GM06990 (cell line): ENCODE results near the gene MGLL.

Source experiments
- DNase-seq: peaks from one replicate; pipeline ENCODE4 v3.0.0-alpha.2; 2011; ENCODE audit not compliant: insufficient read length; ENCODE audit errors: extremely low read depth
- H3K27me3 ChIP-seq: replicated peaks from 2 replicates; pipeline ENCODE4 v1.6.0; 2011; ENCODE audit warnings: low read length; ENCODE audit not compliant: control insufficient read depth, insufficient read depth
- H3K36me3 ChIP-seq: 2 replicates; pipeline ENCODE4 v1.5.1; 2011; ENCODE audit warnings: low read length; ENCODE audit not compliant: control insufficient read depth, insufficient read depth
- H3K4me3 ChIP-seq: replicated peaks from 2 replicates; pipeline ENCODE4 v1.5.1; 2011; ENCODE audit warnings: low read depth, mild to moderate bottlenecking, control low read depth, low read length
- TF ChIP-seq, protein P1 (sequence below): IDR thresholded peaks from 2 replicates; pipeline ENCODE4 v1.5.1; 2011; ENCODE audit warnings: low read length, control low read depth, mild to moderate bottlenecking, inconsistent platforms; ENCODE audit not compliant: insufficient read depth, poor library complexity, severe bottlenecking

Gene MGLL

GRCh38 chr3:127847236-127847720, 25.0 kb upstream of the MGLL start:
- no peak overlapping the region for H3K4me3 ChIP-seq
- H3K27me3 ChIP-seq, result no peaks in the 10 kb centered on the region
- DNase-seq, result no peak
- TF ChIP-seq, protein P1, sequence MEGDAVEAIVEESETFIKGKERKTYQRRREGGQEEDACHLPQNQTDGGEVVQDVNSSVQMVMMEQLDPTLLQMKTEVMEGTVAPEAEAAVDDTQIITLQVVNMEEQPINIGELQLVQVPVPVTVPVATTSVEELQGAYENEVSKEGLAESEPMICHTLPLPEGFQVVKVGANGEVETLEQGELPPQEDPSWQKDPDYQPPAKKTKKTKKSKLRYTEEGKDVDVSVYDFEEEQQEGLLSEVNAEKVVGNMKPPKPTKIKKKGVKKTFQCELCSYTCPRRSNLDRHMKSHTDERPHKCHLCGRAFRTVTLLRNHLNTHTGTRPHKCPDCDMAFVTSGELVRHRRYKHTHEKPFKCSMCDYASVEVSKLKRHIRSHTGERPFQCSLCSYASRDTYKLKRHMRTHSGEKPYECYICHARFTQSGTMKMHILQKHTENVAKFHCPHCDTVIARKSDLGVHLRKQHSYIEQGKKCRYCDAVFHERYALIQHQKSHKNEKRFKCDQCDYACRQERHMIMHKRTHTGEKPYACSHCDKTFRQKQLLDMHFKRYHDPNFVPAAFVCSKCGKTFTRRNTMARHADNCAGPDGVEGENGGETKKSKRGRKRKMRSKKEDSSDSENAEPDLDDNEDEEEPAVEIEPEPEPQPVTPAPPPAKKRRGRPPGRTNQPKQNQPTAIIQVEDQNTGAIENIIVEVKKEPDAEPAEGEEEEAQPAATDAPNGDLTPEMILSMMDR, result no peak
- no peaks in the 10 kb centered on the region for H3K36me3 ChIP-seq

DNA sequence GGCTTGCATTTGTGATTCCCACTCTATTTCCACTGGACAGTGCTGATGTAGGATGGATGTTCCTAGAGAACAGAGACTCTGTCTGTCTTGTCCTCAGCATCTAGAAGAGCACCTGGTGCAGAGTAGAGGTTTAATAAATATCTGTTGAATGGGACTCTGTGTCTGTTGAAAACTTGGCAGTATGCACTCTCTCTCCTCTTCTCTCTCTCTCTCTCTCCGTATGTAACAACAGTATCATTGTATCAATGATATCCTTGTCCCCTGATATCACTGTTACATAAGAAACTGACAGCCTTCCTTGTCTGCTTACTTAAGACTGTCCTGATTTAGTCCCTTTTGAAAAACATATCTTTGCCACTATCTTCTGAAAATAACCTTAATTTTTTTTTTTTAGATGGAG, 24.3 kb upstream of the MGLL start:
- Histone ChIP-seq H3K4me3 (no peak overlapping the region), H3K27me3 (no peaks in the 10 kb centered on the region), H3K36me3 (no peaks in the 10 kb centered on the region)
- TF ChIP-seq, protein P1, result no peak
- DNase-seq, result no peak

DNA sequence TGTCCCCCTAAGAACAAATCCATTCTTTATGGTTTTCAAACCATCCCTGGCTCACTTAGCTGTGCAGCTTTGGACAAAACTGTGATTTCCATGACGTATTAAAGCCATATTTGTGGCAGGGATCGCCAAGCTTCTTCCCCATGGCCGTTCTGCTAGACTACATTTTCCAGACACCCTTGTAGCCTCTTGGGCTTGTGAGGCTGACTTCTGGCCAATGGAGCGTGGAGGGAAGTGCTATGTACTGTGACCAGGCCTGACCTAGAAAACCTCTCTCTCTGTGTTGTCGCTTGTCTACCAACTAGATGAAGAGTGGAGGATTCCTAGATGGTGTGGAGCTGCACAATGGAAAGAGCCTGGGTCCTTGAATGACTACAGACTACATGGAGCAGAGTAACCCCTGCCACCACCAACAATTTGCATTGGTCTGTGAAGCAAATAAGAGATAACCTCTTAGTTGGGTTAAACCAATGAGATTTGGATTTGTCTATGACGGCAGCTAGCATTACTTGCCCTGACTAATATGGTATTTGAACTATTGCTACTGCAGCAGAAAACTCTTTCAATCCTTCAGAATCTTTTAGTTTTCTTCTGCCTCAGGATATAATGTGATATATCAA, 22.1 kb upstream of the MGLL start:
- TF ChIP-seq, protein P1, result no peak
- Histone ChIP-seq H3K4me3 (no peak overlapping the region), H3K36me3 (no peaks in the 10 kb centered on the region), H3K27me3 (no peaks in the 10 kb centered on the region)
- DNase-seq, result peak; percentile 39

DNA sequence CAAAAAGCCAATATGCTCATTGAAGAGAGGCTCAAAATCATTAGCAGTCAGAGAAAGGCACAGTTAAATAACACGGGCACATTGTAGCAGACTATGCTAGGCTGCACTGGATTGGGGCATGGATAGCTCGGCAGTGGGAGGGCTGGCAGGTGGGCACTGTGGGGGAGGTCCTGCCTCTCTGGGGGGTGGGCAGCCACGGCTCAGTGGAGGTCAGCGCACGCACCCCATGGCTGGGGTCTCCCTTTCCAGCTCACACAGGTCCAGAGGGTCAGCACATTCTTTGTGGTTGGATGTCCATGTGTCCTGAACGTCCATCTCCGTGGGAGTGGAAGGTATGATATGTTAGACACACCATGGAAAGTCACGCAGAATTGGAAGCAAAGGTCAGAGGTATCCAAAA, 18.4 kb upstream of the MGLL start:
- no peak overlapping the region for H3K4me3 ChIP-seq

DNA sequence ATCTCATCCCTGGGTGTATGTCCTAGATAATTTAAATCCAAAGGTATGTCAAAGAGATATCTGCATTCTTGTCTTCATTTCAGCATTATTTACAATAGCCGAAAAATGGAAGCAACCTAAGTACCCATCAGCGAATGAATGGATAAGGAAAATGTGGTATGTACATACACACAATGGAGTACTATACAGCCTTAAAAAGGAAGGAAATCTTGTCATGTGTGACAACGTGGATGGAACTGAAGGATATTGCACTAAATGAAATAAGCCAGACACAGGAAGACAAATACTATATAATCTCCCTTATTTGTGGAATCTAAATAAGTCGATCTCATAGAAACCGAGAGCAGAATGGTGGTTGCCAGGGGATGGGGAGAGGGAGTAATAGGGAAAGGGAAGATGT, 16.8 kb upstream of the MGLL start:
- DNase-seq, result no peak
- no peaks in the 10 kb centered on the region for H3K27me3 ChIP-seq
- H3K36me3 ChIP-seq, result no peaks in the 10 kb centered on the region
- TF ChIP-seq, protein P1, result no peak
- no peak overlapping the region for H3K4me3 ChIP-seq

More for the DNA sequence above, 18.4 kb upstream of the MGLL start:
- Histone ChIP-seq H3K27me3 (no peaks in the 10 kb centered on the region), H3K36me3 (no peaks in the 10 kb centered on the region)
- TF ChIP-seq, protein P1, result no peak
- no peak for DNase-seq
